ENCODE measurements around the gene TRPM3.

Gene TRPM3

DNA sequence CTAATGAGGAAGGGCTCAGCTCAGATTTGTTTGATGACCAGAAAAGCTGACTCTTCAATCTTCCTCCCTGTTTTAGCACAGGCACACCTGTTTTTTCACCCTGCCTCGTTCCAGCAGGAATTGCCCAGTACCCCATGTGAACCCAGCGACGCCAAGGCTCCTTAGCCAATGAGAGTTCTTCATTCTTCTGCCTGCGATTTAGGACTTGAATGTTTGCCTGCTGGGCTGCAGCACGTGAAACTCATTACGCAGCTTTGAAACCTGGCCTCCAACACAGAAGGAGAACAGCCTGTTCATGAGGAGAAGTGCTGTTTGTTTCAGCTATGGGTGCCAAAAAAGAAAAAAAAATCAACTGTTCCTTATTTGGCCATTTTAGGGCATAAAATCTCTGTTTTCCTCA, 315.5 kb downstream of the TRPM3 start:
- H3K9ac ChIP-seq, result no peak overlapping the region
- TF ChIP-seq CTCF (IDR thresholded peaks at IDR 0.05), result no peak
- no peaks in the 10 kb centered on the region for H3K9me3 ChIP-seq (ENCODE audit: control insufficient read depth, low read length)
- H3K4me2 ChIP-seq (ENCODE audit: low read length), result no peak overlapping the region
- H2AFZ ChIP-seq, result no peak overlapping the region
- H3K4me3 ChIP-seq (ENCODE audit: low read depth, low read length), result no peak overlapping the region
- no peaks in the 10 kb centered on the region for H3K79me2 ChIP-seq
- no peaks in the 10 kb centered on the region for H3K27me3 ChIP-seq (ENCODE audit: control insufficient read depth, insufficient read depth, low read length)
- H3K27ac ChIP-seq, result no peak overlapping the region
- H3K36me3 ChIP-seq (ENCODE audit: control insufficient read depth, insufficient read depth, low read length), result no peaks in the 10 kb centered on the region
- H3K4me1 ChIP-seq, result no peaks in the 10 kb centered on the region

DNA sequence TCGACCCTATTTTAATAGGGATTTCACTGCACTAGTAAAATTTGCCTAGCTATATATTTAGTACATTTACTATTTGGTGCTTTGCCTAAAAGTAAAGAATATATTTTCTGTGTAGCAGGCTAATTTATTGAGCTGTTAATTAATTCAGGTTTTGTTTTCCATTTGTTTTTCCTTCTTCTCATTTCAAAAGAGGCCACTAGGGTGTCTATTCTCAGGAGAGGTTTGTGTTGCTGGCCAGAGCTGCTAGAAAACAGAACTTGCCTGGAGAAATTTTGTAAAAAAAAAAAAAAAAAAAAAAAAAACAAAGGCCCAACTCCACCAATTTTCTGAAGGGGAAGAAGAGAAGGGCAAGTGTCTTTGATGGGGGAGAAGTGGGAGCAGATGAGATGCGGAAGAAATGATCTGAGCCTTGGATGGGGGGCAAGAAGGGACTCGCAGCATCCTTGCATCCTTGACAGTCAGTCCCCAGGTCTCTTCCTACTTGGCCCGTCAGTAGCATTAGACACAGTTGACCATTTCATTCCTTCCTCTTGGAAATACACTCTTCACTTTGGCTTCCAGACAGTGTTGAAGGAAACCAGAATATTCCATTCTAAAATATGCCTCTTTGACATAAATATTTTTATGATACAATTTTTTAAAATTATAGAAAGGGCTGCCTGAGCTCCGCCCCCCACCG, 318.5 kb downstream of the TRPM3 start:
- Histone ChIP-seq H3K27me3 (ENCODE audit: control insufficient read depth, insufficient read depth, low read length) (no peaks in the 10 kb centered on the region), H3K4me1 (no peaks in the 10 kb centered on the region), H3K4me2 (ENCODE audit: low read length) (no peak overlapping the region), H3K4me3 (ENCODE audit: low read depth, low read length) (no peak overlapping the region), H3K79me2 (no peaks in the 10 kb centered on the region), H3K27ac (no peak overlapping the region), H3K9me3 (ENCODE audit: control insufficient read depth, low read length) (no peaks in the 10 kb centered on the region), H2AFZ (no peak overlapping the region), H3K36me3 (ENCODE audit: control insufficient read depth, insufficient read depth, low read length) (no peaks in the 10 kb centered on the region), H3K9ac (no peak overlapping the region)
- no peak for TF ChIP-seq CTCF (IDR thresholded peaks at IDR 0.05)

DNA sequence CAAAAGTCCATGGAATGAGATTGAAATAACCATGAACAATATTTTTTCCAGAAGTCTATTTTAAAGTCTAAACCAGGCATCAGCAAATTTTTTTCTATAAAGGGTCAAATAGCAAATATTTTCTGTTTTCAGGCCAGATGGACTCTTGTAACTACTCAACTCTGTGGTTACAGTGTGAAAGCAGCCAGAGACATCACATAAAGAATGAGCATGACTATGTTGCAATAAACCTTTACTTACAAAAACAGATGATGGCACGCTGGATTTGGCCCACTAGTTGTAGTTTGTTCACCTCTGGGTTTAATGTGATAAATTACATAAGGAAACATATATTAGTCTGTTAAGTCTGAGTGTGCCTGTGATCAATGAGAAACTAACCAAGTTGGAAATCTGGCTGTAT, 319.2 kb downstream of the TRPM3 start:
- H3K27ac ChIP-seq, result no peak overlapping the region
- TF ChIP-seq CTCF (IDR thresholded peaks at IDR 0.05), result no peak
- H2AFZ ChIP-seq, result no peak overlapping the region
- H3K79me2 ChIP-seq, result no peaks in the 10 kb centered on the region
- no peak overlapping the region for H3K4me3 ChIP-seq (ENCODE audit: low read depth, low read length)
- H3K27me3 ChIP-seq (ENCODE audit: control insufficient read depth, insufficient read depth, low read length), result no peaks in the 10 kb centered on the region
- H3K9me3 ChIP-seq (ENCODE audit: control insufficient read depth, low read length), result no peaks in the 10 kb centered on the region
- H3K36me3 ChIP-seq (ENCODE audit: control insufficient read depth, insufficient read depth, low read length), result no peaks in the 10 kb centered on the region
- no peak overlapping the region for H3K9ac ChIP-seq
- H3K4me1 ChIP-seq, result no peaks in the 10 kb centered on the region
- H3K4me2 ChIP-seq (ENCODE audit: low read length), result no peak overlapping the region

DNA sequence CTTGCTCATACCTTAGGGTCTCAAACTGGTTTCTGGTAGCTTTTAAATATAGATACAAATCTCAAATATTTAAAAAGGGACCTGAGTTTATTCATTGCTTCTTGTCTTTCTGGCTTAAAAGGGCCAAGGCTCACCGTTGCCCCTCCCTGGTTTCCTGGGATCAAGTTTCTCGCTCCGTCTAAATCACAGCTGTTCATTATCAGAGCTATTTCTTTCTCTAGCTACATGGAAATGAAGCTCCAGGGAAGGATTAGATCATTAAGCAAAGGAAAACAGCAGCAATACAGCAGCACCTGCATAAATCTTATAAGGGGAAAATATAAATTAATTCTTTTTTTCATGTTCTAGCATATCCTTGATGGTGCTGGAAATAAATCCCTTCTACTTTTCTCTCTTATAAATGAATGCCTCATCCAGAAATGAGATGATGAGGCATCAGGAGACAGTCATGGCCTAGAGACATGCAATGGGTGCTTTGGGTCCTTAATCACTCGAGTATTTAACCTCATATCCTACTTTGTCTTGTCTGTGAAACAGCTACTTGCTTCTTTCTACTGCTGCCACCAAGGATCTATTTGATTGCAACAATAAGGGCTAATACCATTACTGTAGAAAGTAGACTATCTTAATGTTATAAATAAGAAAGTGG, 320.1 kb downstream of the TRPM3 start:
- Histone ChIP-seq H3K36me3 (ENCODE audit: control insufficient read depth, insufficient read depth, low read length) (no peaks in the 10 kb centered on the region), H3K27me3 (ENCODE audit: control insufficient read depth, insufficient read depth, low read length) (no peaks in the 10 kb centered on the region), H3K79me2 (no peaks in the 10 kb centered on the region)

More for the DNA sequence above, 320.1 kb downstream of the TRPM3 start:
- H3K4me1 ChIP-seq, result no peaks in the 10 kb centered on the region
- no peak for TF ChIP-seq CTCF (IDR thresholded peaks at IDR 0.05)
- H3K9me3 ChIP-seq (ENCODE audit: control insufficient read depth, low read length), result no peaks in the 10 kb centered on the region
- H3K4me3 ChIP-seq (ENCODE audit: low read depth, low read length), result no peak overlapping the region
- no peak overlapping the region for H3K27ac ChIP-seq
- H3K9ac ChIP-seq, result no peak overlapping the region
- H2AFZ ChIP-seq, result no peak overlapping the region
- H3K4me2 ChIP-seq (ENCODE audit: low read length), result no peak overlapping the region
